HUDEP-2 (cell line): ENCODE measurements around the gene RGMA.
"Not testable (repeated sequence)": the region's sequence is repeated elsewhere in the genome, so short reads cannot be mapped to it uniquely, and the experiment has no call there.

Experiments
- DNase-seq, 76 experiments: peaks; one replicate each; lab custom pipeline; 2025; ENCODE audit not compliant: unreplicated experiment in 76 of 76; lab: John Stamatoyannopoulos, UW

RGMA gene

DNA sequence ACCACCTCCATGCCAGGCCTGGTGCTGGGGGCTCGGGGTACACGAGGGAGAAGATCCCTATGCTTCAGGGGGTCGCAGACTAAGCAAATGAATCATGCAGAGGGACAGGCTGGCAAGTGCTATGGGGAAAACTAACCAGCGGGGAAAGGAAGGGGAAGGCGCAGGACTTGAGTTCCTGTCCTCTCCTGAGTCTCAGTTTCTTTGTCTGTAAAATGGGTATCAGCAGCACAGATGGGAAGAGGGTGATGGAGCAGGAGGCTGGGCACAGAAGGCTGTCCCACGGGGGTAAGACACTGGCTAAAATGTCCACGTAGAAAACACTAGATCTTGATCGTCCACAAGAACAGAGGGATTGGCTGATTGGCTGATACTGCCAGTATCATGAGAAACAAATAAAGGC is 39.8 kb downstream of the RGMA start:
- no peak for DNase-seq

DNA sequence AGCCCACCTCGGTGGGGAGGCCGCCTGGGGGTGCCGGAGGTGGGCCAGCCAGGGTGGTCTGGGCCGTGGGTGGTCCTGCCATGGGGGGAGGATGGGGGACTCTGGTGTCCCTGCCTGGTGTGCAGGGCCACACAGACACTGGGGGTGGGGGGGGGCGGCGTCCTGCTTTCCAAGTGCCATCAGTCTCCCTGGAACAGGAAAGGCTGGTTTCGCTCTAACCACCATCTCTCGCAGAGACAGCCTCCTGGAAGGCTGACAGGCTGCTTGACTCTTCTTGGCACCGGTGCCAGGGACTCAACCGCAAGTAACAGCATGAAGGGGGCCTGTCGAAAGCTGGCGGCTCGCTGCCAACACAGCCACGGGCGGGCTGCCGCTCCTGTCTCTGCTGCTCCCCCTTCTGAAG is 40.3 kb downstream of the RGMA start:
- DNase-seq, result no peak

DNA sequence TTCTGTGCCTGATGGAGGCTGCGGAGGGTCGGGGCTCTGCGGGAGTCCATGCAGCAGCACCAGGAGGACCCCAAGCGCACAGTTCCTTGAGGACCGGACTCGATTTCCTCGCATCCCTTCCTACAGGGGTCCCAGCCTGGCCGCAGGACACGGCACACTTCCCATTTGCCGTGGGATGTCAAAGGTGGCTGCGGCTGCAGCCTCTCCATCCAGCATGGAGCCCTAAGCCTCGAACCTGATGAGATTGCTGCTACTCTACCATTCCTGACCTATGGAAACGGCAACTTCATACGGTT is 40.6 kb downstream of the RGMA start:
- no peak for DNase-seq

DNA sequence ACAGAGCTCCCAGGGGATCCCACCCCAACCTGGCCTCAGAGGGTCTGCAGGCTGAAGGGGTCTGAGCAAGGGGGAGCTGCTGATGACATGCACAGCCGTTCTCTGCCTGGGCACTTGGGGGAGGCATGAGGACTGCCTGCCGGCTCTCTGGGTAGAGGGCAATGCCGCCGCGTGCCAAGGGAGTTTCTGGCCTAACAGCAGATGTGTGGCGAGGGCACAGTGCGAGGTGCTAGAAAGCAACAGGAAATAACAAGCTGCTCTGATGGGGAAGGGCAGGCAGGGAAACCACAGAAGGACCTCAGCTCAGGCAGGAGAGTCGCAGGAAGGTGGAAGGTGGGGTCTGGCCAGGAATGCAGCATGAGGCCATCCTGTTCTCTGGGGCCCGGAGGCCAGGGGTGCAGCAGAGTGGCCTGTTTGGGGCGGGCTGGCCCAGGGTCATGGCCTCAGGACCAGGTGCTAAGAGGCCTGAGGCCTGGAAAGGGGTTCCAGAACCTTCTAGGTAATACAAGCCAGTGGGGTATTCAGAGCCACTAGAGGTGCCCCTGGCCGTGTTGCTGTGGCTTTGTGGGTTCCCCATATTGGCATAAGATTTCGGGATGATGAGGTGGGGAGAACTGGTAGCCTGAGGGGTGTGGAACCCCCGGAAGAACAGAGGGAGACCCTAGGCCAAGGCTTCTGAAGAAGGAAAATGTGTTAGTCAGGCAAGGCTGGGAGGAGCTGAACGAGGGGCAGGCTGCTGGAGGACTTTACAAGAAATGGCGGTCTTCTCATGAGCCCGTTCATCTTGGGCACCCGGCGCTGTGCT is 41.2 kb downstream of the RGMA start:
- DNase-seq, result no peak

DNA sequence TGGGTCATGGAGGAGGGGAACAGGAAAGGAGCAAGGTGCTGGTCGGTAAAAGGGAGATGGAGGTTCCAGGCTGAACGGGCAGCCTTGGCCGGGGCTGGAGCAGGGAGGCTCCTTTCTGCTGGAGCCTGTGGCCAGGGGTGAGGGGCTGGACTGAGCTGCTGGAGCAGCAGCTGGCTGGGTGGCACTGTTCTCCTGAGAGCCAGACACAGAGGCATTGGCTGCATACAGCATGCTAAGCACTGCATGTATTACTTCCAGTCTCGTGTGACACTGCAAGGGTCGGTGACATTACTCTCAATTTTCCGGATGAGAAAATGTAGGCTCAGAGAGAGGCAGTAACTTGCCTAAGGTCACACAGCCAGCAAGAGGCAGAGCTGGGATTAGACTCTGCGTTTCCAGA is 42.3 kb downstream of the RGMA start:
- DNase-seq, result no peak

DNA sequence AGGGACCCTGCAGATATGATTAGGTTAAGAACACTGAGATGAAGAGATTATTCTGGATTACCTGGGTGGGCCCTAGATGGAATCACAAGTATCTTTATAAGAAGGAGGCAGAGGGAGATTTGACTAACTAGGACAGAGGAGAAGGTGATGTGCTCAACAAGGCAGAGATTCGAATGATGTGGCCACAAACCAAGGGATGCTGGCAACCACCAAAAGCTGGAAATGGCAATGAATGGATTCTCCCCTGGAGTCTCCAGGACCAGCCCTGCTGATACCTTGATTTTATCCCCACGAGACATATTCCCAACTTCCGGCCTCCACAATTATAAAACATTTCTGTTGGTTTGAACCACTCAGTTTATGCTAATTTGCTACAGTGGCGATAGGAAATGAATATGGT is 42.9 kb downstream of the RGMA start:
- DNase-seq, result no peak

DNA sequence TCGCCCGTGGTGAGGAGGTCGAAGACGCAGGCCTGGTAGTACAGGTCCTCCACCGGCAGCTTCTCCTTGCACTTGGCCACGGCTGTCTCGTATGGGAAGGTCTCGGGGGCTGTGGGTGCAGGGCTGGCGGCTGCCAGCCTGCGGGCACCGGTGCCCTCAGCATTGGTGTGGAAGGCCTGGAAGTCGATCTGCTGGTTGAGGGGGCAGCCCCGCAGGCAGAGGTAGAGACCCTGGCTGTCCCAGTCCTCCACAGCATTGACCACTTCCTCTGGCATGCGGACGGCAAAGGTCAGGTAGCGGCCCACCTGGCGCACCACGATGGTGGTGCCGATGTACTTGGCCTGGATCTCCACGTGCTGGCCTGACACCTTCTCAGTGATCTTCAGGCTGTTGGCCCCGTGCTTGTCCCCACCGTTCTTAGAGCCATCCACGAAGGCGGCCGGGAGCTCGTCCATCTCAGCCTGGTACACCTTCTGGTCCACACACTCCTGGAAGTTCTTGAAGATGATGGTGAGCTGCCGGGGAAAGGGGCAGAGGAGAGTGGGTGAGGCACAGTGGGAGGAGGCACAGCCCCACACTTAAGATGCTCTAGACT is 43.7 kb downstream of the RGMA start:
- no peak for DNase-seq

DNA sequence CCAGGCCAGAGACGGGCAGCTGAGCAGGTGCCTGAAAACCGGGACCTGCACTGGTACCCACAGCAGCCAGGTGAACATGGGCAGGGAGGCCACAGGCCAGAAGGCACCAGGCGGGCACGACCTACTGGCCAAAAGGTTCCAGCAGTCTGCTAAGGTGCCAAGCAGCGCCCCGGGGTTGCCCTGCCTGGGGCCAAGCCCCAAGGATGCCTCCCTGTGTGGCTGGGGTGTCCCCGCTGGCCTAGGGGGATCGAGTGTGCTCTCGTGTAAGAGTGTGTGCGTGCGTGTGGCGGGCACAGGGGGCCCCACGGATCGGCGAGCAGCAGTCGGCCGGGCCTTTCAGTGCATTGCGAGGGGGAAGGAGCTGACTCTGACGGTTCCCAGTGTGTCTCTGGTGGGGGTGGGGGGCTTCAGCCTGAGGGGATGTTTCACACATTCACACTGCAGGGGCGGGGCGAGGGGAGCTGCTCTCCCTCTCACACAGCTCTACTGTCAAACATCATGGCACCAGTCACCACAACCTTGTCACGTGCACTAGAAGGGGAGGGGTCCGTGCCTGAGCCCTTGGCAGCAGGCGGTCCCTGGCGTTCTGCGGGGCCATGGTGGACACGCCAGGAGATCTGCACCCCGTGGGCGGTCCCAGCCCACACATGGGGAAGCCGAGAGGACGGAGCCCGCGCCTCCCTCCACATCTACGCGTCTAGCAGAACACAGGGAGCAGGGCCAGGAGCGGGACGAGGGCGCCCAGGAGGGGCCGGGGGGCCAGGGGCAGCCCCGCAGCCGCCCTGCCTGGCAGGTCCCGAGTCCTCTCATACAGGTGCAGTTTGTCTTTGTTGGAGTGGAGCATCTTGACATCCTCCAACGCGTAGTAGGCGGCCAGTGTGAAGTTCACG is 44.5 kb downstream of the RGMA start:
- DNase-seq, result no peak

DNA sequence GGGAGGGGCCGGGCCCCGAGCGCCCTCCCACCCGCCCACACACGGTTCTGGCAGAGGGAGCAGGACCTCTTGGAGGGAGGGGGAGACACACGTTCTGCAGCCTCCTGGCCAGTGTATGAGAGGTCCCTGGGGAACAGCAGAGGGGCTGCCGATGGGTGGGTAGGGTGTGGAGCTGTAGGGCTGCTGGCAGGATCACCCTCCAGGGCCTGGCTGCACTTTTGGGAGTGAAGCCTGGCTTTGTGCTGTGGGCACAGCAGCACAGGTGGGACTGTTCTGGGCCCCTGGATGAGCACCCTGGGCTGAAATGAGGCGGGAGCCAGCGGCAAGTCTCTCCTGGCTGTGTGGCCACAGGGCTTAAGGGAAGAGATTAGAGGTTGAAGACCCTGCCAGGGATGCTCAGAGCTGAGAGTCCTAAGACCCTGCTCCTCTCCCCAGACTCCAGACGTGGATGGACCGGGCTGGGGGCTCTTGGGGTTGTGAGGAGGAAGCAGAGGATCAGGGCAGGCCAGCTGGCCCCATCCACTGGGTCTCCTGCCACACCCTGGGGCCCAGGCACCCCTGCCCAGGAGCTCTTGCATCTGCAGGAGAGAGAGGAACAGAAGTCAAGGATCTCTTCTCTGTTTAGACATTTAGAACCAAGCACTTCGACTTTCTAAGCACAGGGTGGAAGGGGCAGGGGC is 45.2 kb downstream of the RGMA start:
- no peak for DNase-seq

DNA sequence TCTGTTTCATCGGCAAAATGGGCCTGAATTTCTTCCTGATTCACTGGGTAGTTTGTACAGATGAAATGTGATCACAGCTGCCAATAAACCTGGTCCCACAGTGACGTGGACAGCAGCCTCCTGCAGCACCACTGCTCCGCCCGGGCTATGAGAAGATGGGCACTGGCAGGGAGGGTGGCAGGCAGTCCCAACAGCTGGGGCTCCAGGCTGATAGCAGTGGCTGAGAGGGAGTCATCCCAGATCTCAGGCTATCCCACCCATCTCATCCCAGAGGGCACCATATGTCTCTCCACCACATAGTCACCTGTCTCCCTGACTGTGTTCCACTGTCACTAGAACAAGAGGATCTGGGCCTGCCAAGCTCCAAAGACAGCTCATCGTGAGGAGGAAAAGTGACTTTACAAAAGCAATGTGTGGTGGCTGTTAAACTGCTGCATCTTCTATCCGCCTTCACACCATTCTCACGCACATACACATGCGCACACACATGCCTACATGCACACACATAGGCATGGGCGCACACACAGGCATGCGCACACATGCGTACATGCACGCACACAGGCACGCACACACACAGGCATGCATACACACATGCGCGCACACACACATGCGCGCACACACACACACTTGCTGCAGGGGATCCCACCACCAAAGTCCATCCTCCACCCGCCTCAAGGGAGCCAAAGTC is 46.2 kb downstream of the RGMA start:
- DNase-seq, result no peak

DNA sequence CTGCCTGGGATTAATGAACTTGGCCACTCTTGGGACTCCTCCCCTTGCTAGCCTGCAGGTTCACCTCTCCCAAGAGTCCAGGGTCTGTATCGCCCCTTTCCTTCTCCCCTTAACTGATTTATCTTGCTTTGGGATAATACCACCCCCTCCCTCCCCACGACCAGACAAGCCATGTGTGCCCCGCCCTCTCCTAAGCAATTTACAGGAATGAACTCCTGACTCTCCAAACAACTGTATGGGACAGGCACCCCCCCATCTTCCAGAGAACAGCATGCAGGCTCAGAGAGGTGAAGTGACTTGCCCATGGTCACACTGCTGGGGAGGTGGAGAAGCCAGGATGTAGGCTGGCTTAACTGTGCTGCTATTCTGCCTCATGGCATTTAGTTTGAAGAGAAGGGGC is 46.8 kb downstream of the RGMA start:
- no peak for DNase-seq

DNA sequence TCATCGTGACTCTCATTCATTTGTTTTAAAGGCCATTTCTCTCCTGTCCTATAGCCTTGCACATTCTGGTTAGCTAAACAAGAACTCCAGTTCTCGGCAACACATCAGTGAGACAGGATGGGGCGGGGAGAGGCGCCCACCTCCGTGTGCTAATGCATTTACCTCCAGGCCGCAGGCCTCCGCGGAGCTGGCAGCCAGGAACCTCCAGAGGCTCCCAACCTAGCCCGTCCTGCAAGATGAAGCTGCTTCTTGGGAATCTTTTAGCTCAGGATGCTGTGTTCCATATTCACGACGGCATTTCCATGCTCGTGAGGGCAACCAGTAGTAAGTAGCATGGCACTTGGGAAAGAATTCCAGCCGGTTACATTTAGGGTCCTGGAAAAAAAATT is 47.9 kb downstream of the RGMA start:
- no peak for DNase-seq

DNA sequence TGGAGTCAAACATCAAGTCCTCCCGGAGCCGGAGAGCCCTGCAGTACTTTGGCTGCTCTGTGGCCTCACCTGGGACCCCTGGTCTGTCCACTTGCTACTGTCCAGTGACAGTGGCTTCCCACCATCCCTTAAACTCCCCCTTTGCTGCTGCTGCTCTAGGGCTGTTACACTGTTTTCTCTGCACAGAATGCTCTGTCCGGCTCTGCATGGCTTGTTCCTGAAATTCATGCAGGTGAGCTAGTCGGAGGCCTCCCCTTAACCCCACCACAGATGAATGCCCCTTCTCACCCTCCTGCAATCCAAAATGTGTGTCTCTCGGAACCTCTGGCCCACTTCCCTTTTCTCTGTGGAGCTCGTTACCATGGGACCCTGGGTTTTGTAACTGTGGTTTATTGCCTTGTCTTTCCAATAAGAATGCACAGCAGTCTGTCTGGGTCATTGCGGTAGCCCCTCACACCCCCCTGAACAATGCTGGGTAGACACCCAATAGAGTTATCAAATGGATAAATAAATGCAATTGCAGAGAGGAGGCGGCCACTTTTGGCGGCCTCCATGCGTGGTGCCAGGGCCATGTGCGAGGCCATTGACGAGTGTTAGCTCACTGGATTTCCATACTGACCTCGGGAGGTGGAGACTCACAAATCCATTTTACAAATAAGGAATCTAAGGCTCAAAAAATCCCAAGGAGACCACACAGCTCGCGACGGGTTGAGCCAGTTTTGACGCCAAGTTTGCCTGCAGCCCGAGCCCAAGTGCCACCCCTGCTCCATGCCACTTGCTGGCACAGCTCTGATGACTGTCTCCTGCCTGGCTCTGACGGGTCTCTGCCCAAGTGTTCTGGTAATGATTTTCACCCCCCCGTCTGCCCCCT is 48.5 kb downstream of the RGMA start:
- no peak for DNase-seq

DNA sequence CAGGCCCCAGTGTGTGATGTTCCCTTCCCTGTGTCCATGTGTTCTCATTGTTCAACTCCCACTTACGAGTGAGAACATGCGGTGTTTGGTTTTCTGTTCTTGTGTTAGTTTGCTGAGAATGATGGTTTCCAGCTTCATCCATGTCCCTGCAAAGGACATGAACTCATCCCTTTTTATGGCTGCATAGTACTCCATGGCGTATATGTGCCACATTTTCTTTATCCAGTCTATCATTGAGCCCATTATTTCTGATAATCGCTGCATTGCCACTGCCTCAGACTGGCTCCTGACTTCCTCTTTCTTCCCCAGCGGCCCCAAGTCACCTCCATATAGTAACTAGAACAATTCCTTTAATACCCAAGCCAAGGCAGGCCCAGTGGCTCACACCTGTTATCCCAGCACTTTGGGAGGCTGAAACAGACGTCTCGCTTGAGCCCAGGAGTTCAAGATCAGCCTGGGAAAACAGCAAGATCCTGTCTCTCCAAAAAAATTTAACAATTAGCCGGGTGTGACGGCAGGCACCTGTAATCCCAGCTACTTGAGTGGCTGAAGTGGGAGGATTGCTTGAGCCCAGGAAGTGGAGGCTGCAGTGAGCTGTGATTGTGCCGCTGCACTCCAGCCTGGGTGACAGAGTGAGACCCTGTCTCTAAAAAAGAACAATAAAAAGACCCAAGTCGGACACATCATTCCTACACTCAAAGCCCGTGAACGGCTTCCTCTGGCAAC is 49.3 kb downstream of the RGMA start:
- not testable (repeated sequence) for DNase-seq

DNA sequence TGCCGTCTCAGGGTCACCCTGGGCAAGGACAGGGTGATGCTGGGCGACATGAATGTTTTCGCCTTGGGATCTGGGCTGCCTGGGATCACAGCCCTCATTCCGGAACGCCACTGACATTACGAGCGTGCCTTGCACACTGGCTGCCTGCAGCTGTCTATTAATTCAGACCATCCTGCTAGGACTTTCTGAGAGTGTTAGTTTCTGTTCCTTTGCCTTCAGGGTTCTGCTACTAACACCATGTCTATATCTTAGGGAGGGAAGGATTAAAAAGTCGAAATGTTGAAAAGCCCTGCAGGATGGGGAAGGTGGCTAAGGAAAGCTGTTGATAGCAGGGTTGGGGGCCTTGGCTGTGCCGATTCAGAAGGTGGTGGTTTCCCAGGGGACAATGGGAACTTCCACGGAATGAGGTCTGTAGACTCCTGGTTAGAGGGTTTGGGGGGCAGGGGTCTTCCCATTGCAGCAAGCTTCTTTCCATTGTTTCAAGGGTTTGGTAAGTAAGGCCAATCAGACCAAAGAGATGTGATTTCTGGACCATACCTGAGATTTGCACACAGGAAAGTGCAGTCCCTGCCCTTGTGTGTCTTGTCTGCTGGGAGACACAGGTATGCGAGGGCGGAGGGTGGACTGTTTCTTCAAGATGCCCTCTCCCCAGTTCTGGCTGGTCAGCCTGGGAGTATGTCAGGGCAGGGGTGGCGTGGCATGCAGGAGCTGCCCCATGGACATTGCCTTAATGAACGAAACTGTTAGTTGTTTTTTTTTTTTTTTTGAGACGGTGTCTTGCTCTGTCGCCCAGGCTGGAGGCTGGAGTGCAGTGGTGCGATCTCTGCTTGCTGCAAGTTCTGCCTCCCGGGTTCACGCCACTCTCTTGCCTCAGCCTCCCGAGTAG is 50.9 kb downstream of the RGMA start:
- DNase-seq, result no peak

DNA sequence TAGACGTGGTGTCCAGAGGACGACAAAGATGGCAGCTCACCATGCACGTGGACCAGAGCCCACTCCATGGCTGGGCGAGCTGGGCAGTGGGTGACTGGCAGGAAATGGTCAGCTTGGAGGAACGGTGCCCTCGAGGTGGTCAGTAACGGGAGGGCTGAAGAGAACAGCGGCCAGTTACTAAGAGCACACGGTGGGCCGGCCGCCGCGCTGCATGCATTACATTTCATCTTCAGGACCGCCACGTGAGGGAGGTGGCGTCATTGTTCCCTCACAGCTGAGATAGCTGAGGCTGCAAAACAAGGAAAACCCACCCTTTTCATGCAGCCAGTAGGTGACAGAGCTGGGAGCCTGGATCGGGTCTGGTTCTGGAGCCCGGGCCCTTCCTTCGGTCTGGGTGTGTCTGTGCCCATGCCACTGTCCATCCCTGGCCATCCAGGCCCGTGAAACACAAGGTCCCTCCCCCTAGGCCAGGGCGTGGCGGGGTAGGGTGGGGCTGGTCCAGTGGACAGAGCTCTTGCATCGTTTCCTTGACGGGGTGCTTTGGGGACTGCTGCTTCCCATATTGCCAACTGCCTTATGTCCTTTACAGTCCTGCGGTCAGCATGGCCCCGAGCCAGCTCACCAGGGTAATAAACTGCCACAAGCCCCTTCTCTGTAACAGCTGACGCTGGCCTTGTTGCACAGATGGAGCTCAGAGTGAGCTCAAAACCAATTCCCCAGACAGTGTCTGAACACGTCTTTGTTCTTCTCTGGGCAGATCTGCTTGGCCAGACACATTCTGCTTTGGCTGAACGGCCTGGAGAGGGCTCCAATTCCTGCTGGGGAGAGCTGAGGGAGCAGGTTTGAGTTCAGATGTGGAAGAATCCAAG is 51.8 kb downstream of the RGMA start:
- DNase-seq, result no peak
